NCI-H1694 (cell line): Measurements from ENCODE around the gene TAGLN2.

Experiments
- DNase-seq: peaks from one replicate; lab custom pipeline; 2025; lab: John Stamatoyannopoulos, UW

Gene TAGLN2

GRCh38 chr1:159935305-159935704 is 10.0 kb upstream of the TAGLN2 start:
- DNase-seq: no peak

GRCh38 chr1:159934136-159935039 is 9.1 kb upstream of the TAGLN2 start:
- DNase-seq: no peak

GRCh38 chr1:159933347-159933746 is 8.0 kb upstream of the TAGLN2 start:
- DNase-seq: no peak

GRCh38 chr1:159932296-159933285 is 7.3 kb upstream of the TAGLN2 start:
- DNase-seq: no peak

- DNase-seq: no peak
Observed at GRCh38 chr1:159931795-159932173, 6.5 kb upstream of the TAGLN2 start.

- no peak for DNase-seq
Observed at GRCh38 chr1:159931101-159931794, 5.9 kb upstream of the TAGLN2 start.

GRCh38 chr1:159930634-159931033 is 5.3 kb upstream of the TAGLN2 start:
- DNase-seq: no peak

GRCh38 chr1:159930216-159930615 is 4.9 kb upstream of the TAGLN2 start:
- no peak for DNase-seq

GRCh38 chr1:159929155-159930051 is 4.1 kb upstream of the TAGLN2 start:
- no peak for DNase-seq

GRCh38 chr1:159928491-159929050 is 3.3 kb upstream of the TAGLN2 start:
- DNase-seq: no peak

GRCh38 chr1:159927849-159928431 is 2.6 kb upstream of the TAGLN2 start:
- peak; percentile 63 for DNase-seq

- no peak for DNase-seq
Observed at GRCh38 chr1:159927211-159927848, 2.0 kb upstream of the TAGLN2 start.

- no peak for DNase-seq
Observed at GRCh38 chr1:159925719-159926078, 392 bp upstream of the TAGLN2 start.

GRCh38 chr1:159924025-159924790 is 1.1 kb downstream of the TAGLN2 start:
- no peak for DNase-seq

- no peak for DNase-seq
Observed at GRCh38 chr1:159923203-159924024, 1.9 kb downstream of the TAGLN2 start.

- no peak for DNase-seq
Observed at GRCh38 chr1:159922511-159923202, 2.6 kb downstream of the TAGLN2 start.

GRCh38 chr1:159921700-159922504 is 3.4 kb downstream of the TAGLN2 start:
- no peak for DNase-seq
